ENCODE data around the gene CACNA1B. TPM values are rescaled to one million over a fixed set of nuclear protein-coding genes. Genes with fewer than 3 reads are reported as not detected.

The CACNA1B gene
- total RNA-seq, 1 donor from 2014 or later, result 84.4 TPM

GRCh38 chr9:137970686-137971476 lies 93.3 kb downstream of the CACNA1B start:
- TF ChIP-seq CTCF (IDR thresholded peaks at IDR 0.05; ENCODE audit: partially characterized antibody, unreplicated experiment), result no peak
- peaks cover 22% of the 10 kb centered on the region for H3K27me3 Mint-ChIP-seq (ENCODE audit: unreplicated experiment)
- H3K4me1 Mint-ChIP-seq (ENCODE audit: low read depth, unreplicated experiment), result peaks cover 21% of the 10 kb centered on the region
- H3K27ac Mint-ChIP-seq (ENCODE audit: unreplicated experiment), result peak overlapping the region; percentile 34
- peaks cover 6% of the 10 kb centered on the region for H3K9me3 Mint-ChIP-seq (ENCODE audit: unreplicated experiment)
- no peak for DNase-seq
- peaks cover 12% of the 10 kb centered on the region for H3K36me3 Mint-ChIP-seq (ENCODE audit: unreplicated experiment)
- H3K4me3 Mint-ChIP-seq (ENCODE audit: unreplicated experiment), result peak overlapping the region; percentile 61

DNA sequence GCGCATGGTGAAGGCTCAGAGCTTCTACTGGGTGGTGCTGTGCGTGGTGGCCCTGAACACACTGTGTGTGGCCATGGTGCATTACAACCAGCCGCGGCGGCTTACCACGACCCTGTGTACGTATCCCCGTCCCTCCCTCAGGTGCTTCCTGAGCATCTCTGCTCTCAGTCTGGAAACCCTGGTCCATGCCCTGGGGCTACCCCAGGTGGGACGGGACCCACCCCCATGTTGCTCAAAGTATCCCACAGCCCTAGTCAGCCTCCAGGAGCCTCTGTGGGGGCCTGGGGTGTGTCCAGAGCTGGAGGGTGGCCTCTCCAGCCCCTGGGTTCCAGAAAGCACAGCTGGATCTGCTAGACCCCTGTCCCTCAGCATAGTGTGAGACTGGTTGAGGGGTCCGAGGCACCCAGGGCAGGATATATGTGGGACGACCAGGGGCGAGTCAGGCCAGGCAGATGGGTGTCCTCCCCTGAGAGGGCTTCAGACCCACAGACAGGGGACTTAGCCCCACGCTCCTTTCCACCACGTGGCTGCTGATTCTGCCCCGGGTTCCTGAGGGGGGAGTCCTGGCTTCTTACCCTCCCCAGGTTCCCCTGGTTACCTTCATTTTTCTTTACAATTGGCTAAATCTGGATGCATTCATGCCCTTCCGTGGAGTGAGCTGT lies 94.0 kb downstream of the CACNA1B start:
- H3K4me1 Mint-ChIP-seq (ENCODE audit: low read depth, unreplicated experiment), result peaks cover 21% of the 10 kb centered on the region
- H3K27ac Mint-ChIP-seq (ENCODE audit: unreplicated experiment), result no peak overlapping the region
- peaks cover 6% of the 10 kb centered on the region for H3K9me3 Mint-ChIP-seq (ENCODE audit: unreplicated experiment)
- TF ChIP-seq CTCF (IDR thresholded peaks at IDR 0.05; ENCODE audit: partially characterized antibody, unreplicated experiment), result no peak
- peaks cover 22% of the 10 kb centered on the region for H3K27me3 Mint-ChIP-seq (ENCODE audit: unreplicated experiment)
- no peak overlapping the region for H3K4me3 Mint-ChIP-seq (ENCODE audit: unreplicated experiment)
- peaks cover 12% of the 10 kb centered on the region for H3K36me3 Mint-ChIP-seq (ENCODE audit: unreplicated experiment)
- no peak for DNase-seq

GRCh38 chr9:137972355-137972987 lies 94.9 kb downstream of the CACNA1B start:
- Mint-ChIP-seq H3K9me3 (ENCODE audit: unreplicated experiment) (peaks cover 4% of the 10 kb centered on the region), H3K36me3 (ENCODE audit: unreplicated experiment) (peaks cover 5% of the 10 kb centered on the region), H3K27ac (ENCODE audit: unreplicated experiment) (no peak overlapping the region), H3K27me3 (ENCODE audit: unreplicated experiment) (peaks cover 22% of the 10 kb centered on the region), H3K4me3 (ENCODE audit: unreplicated experiment) (no peak overlapping the region), H3K4me1 (ENCODE audit: low read depth, unreplicated experiment) (peaks cover 21% of the 10 kb centered on the region)
- no peak for TF ChIP-seq CTCF (IDR thresholded peaks at IDR 0.05; ENCODE audit: partially characterized antibody, unreplicated experiment)
- no peak for DNase-seq

- Mint-ChIP-seq H3K4me3 (ENCODE audit: unreplicated experiment) (no peak overlapping the region), H3K27me3 (ENCODE audit: unreplicated experiment) (peaks cover 22% of the 10 kb centered on the region), H3K36me3 (ENCODE audit: unreplicated experiment) (peaks cover 5% of the 10 kb centered on the region), H3K9me3 (ENCODE audit: unreplicated experiment) (peaks cover 8% of the 10 kb centered on the region), H3K4me1 (ENCODE audit: low read depth, unreplicated experiment) (peaks cover 17% of the 10 kb centered on the region), H3K27ac (ENCODE audit: unreplicated experiment) (no peak overlapping the region)
- no peak for TF ChIP-seq CTCF (IDR thresholded peaks at IDR 0.05; ENCODE audit: partially characterized antibody, unreplicated experiment)
- no peak for DNase-seq
Observed at GRCh38 chr9:137972988-137973470, 95.4 kb downstream of the CACNA1B start.

Data from glutamatergic neuron (in vitro differentiated cells).